Measurements from ENCODE around the gene MAP3K19.
"Not testable (repeated sequence)": the region's sequence is repeated elsewhere in the genome, so short reads cannot be mapped to it uniquely, and the experiment has no call there.

GRCh38 chr2:135033216-135033615 is 14.0 kb downstream of the MAP3K19 start:
- TF ChIP-seq EZH2 (IDR thresholded peaks at IDR 0.05); FOXP2 (optimal IDR thresholded peaks at IDR 0.05; ENCODE audit: control extremely low read depth, extremely low read length, insufficient read depth); POLR2AphosphoS5 (IDR thresholded peaks at IDR 0.05; ENCODE audit: borderline replicate concordance, low read depth, low read length): not testable (repeated sequence)
